Measurements from ENCODE around the gene FRAS1.
A peak's percentile ranks its signal among the peaks of the same experiment; 100 is the strongest.

The FRAS1 gene

DNA sequence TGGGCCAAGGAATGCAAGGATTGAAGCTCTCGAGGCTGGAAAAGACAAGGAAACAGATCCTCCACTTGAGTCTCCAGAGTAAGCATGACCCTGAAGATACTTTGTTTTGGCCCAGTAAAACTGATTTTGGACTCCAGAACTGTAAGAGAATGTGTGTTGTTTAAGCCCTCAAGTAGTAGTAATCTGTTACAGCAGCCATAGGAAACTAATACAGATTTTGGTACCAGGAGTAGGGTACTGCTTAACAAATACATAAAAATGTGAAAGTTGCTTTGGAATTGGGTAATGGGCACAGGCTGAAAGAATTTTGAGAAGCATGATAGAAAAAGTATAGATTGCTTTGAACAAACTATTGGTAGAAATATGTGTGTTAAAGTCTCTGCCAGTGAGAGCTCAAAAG is 17.4 kb upstream of the FRAS1 start:
- H3K27me3 Mint-ChIP-seq (ENCODE audit: low read depth), result peaks cover 12% of the 10 kb centered on the region
- H3K36me3 Mint-ChIP-seq (ENCODE audit: low read depth), result no peaks in the 10 kb centered on the region
- H3K4me1 Mint-ChIP-seq (ENCODE audit: low read depth), result no peaks in the 10 kb centered on the region
- H3K9me3 Mint-ChIP-seq, result no peaks in the 10 kb centered on the region
- DNase-seq (ENCODE audit: low spot score), result no peak
- no peak overlapping the region for H3K4me3 Mint-ChIP-seq
- H3K27ac Mint-ChIP-seq, result no peak overlapping the region

DNA sequence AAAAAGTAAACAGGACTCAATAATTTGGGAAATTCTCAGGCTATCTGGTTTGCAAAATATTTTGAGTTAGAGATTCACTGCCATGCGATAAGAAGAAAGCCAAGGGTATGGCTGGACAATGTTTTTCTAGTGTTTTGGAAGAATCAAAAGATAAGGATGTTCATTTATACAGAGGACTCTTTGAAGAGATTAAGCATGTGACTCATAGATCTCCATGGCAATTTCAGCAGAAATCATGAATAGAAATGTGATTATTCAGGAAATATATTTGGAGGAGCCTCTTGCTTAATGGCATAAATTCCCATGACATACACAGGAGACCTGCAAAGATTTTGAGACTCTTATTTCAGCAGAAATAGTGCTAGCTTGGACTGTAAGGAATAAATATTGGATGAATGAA is 16.7 kb upstream of the FRAS1 start:
- no peak overlapping the region for H3K27ac Mint-ChIP-seq
- no peak for DNase-seq (ENCODE audit: low spot score)
- H3K4me1 Mint-ChIP-seq (ENCODE audit: low read depth), result no peaks in the 10 kb centered on the region
- H3K27me3 Mint-ChIP-seq (ENCODE audit: low read depth), result peaks cover 13% of the 10 kb centered on the region
- no peaks in the 10 kb centered on the region for H3K9me3 Mint-ChIP-seq
- no peaks in the 10 kb centered on the region for H3K36me3 Mint-ChIP-seq (ENCODE audit: low read depth)
- H3K4me3 Mint-ChIP-seq, result no peak overlapping the region

DNA sequence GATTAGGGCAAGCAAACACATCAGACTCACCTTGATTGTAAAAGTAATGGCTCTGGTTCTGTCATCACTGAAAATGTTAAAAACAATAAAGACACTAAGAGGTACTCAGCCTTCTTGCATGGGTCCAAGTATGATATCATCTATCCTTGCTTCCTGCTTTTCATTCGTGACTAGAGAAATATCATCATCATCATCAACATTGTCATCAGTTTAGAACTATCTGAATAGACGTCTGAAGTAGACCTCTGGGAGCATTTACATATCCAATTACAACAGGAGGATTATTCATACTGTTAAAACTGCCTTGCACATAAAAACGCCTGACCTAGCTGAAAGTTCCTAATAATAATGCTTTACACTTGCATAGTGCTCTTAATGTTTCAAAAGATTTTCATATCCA is 9.8 kb upstream of the FRAS1 start:
- no peak overlapping the region for H3K4me3 Mint-ChIP-seq
- H3K36me3 Mint-ChIP-seq (ENCODE audit: low read depth), result no peaks in the 10 kb centered on the region

DNA sequence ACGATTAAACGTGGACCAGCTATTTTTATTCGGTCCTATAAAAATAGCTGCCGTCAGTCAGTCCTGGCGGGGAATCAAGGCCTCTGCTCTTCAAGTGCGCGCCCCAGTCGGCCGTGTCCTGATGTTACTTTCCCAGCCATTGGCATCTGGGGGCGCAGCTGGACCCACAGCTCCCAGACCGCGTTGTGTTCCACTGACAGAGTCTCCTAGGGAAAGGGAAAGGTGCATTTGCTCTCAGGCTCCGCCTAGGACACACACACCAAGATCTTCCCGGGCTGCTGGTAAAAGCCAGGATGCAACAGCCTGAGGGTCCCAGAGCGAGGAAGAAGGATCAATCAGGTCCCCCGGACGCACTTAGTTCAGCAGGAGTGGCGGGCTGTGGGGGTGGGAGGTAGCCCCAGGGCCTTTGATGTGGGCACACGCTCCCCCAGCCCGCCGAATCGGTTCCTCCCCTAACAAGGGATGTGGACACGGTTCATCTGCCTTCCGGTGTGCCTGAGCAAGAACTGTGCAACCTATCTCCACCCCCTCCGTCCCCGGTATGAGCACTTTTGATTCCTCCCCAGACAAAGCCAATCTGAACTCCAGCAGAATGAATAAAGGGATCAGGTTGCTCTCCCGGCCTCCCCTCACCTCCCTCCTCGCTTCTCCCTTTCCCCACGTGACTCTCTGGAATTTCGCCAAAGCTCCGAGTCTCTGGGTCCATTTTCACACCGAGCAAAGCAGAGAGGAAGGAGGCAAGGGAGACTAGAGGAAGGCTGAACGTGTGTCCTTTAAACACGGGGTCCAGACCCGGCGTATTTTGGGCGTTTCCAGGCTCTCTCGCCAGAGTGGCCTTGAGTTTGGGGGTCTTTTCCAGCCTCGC is 626 bp upstream of the FRAS1 start:
- no peaks in the 10 kb centered on the region for H3K9me3 Mint-ChIP-seq
- peaks cover 67% of the 10 kb centered on the region for H3K27me3 Mint-ChIP-seq (ENCODE audit: low read depth)
- DNase-seq (ENCODE audit: low spot score), result peak; percentile 17
- H3K4me3 Mint-ChIP-seq, result peak overlapping the region; percentile 90
- peaks cover 26% of the 10 kb centered on the region for H3K4me1 Mint-ChIP-seq (ENCODE audit: low read depth)
- H3K27ac Mint-ChIP-seq, result no peak overlapping the region
- no peaks in the 10 kb centered on the region for H3K36me3 Mint-ChIP-seq (ENCODE audit: low read depth)

More for the DNA sequence above, 9.8 kb upstream of the FRAS1 start:
- DNase-seq (ENCODE audit: low spot score), result no peak
- Mint-ChIP-seq H3K9me3 (no peaks in the 10 kb centered on the region), H3K4me1 (ENCODE audit: low read depth) (no peaks in the 10 kb centered on the region), H3K27ac (no peak overlapping the region), H3K27me3 (ENCODE audit: low read depth) (peaks cover 18% of the 10 kb centered on the region)

DNA sequence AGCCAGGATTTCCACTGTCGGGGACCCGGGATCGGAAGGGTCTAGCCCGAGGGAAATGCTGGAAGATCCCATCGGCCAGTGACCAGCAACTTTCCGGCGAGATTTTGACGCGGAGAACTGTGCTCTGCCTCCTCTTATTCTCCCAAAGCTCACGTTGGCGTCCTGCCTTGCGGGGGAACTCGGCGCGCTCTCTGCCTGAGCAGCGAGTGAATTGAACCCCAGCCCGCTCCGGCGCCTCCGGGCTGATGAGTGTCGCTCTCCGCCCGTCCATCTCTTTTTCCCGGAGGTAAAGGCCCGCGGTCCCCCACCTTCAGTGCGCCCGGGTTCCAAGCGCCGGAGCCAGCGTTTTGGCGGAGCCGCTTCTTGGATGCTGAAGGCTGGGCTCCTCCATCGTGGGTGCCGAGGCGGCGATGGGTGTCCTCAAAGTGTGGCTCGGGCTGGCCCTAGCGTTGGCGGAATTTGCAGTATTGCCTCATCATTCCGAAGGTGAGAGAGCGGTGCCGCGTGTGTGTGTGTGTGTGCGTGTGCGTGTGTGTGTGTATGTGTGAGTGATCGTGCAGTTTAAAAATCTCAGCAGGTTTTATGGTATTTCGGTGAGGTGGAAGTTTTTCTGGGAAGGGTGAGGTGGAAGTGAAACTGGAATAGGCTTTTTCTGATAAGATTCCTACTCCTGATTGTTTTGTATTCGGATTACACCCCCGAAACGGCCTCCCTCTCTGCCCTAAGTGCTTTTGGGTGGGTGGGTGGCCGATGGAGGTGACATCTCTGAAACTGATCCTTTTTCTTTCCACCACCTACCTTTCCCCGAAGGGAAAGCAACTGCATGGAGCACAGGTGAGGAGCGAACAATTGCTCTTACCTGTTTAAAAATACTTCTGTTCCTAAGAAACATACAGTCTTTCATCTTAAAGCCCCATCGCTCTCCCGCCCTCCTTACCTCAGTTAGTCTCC is 752 bp downstream of the FRAS1 start:
- H3K9me3 Mint-ChIP-seq, result no peaks in the 10 kb centered on the region
- peak; percentile 28 for DNase-seq (ENCODE audit: low spot score)
- peaks cover 26% of the 10 kb centered on the region for H3K4me1 Mint-ChIP-seq (ENCODE audit: low read depth)
- peaks cover 72% of the 10 kb centered on the region for H3K27me3 Mint-ChIP-seq (ENCODE audit: low read depth)
- peak overlapping the region; percentile 18 for H3K27ac Mint-ChIP-seq
- H3K36me3 Mint-ChIP-seq (ENCODE audit: low read depth), result no peaks in the 10 kb centered on the region
- peak overlapping the region; percentile 90 for H3K4me3 Mint-ChIP-seq

DNA sequence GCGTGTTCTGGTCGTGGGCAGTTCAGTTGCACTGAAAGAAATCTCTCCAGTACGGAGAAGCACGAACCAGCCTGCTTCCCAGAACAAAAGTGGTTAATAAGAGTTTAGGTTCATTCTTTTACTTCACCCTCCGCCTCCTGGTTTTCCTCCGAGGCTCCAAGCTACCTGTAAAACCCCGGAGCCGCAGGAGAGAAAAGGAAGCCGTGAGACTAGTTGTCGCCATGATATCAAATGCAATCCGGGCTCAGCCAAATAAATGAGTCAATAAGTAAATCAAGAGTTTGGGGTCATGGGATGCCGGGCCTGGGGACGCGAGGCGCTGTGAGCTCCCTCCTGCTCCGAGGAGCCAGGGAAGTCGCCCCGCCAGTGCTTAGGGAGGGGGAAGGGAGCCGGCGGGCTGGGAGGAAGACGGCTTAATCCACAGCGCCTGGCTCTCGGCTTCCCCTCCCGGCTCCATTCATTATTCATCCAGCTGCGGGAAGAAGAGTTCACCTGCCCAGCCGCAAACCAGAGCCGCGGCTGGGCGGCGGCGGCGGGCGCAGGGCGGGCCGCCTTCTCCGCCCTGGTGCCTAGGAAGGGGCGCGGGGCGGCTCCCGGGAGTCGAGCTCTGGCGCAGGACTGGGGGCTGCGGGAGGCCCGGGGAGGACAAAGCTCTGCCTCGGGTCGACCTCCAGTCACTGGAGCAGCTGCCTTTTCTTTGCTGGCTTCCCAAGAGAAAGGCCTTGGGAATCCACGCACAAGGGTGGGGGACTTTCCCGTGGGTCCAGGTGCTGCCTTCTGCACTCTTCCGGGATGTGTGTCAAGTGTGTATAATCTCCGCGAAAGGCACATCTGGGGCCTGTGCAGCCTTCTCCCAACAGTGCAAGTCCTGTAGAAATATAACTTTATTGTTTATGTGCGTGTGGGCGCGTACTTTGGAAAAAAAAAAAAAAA is 1.7 kb downstream of the FRAS1 start:
- Mint-ChIP-seq H3K27me3 (ENCODE audit: low read depth) (peaks cover 72% of the 10 kb centered on the region), H3K36me3 (ENCODE audit: low read depth) (no peaks in the 10 kb centered on the region), H3K4me3 (peak overlapping the region; percentile 90), H3K27ac (no peak overlapping the region), H3K4me1 (ENCODE audit: low read depth) (peaks cover 26% of the 10 kb centered on the region), H3K9me3 (no peaks in the 10 kb centered on the region)
- no peak for DNase-seq (ENCODE audit: low spot score)

DNA sequence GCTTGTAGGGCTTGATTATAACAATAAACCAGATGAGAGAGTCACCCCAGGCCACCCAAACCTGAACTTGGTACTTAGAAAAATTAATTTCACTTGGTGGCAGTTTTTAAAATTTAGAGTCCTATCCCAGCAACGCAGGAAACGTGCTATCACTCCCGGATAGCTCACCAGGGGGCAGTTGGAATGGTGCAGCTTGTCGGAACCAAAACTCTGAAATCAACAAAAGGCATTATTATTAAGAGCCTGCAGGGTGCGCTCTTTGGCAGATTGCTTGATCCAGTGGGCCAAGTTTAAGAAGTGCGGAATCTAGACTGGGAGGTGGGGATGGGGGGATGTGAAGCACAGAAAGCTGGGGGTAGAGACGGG is 2.4 kb downstream of the FRAS1 start:
- H3K36me3 Mint-ChIP-seq (ENCODE audit: low read depth), result no peaks in the 10 kb centered on the region
- peaks cover 72% of the 10 kb centered on the region for H3K27me3 Mint-ChIP-seq (ENCODE audit: low read depth)
- H3K4me1 Mint-ChIP-seq (ENCODE audit: low read depth), result peaks cover 26% of the 10 kb centered on the region
- no peak for DNase-seq (ENCODE audit: low spot score)
- no peaks in the 10 kb centered on the region for H3K9me3 Mint-ChIP-seq
- peak overlapping the region; percentile 49 for H3K4me3 Mint-ChIP-seq
- no peak overlapping the region for H3K27ac Mint-ChIP-seq

DNA sequence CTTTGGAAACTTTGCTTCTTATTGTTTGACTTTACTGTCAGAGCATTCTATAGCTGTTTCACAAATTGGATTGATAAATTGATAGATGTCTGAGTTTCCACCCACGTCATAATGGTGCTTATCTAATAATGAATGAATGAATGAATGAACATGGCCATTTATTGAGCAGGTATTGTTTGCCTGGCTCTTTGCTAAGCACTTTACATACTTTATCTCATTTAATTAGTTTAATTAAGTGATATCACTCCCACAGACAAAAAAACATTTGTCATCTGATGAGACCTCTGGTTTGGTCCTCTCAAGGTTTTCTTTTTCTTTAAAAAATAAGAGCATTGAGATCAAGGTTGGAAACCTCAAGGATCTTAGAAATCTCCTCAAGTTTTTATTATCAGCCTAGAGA is 2.8 kb downstream of the FRAS1 start:
- H3K27me3 Mint-ChIP-seq (ENCODE audit: low read depth), result peaks cover 68% of the 10 kb centered on the region
- no peaks in the 10 kb centered on the region for H3K9me3 Mint-ChIP-seq
- no peak for DNase-seq (ENCODE audit: low spot score)
- no peak overlapping the region for H3K27ac Mint-ChIP-seq
- H3K4me3 Mint-ChIP-seq, result no peak overlapping the region
- H3K36me3 Mint-ChIP-seq (ENCODE audit: low read depth), result no peaks in the 10 kb centered on the region
- peaks cover 26% of the 10 kb centered on the region for H3K4me1 Mint-ChIP-seq (ENCODE audit: low read depth)

DNA sequence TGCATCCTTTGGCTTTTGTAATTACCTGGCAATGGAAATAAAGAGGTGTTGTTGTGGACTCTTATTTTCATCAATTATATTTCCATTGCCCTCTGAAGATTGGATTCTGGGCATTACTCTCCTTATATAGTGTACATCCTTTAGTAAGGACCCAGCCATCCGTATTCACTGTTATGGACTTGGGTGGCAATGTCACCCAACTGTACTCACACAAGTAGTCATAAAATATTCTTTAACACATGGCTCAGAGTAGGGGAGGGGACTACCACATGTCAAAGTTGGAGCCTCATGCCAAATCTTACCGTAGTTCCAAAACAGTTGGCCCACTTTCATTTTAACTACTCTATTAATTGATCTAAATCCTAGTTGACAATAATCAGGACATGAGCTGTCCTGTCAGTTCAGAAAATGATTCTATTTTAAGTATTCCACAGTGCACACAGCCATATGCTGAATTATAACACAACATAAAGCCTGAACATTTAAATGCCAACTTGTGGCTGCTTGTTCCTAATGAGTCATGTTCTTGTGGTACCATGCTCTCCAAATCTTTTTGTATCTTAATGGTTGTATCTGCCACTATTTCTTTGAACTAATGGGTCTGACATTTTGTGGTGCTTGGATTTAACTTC is 4.9 kb downstream of the FRAS1 start:
- DNase-seq (ENCODE audit: low spot score), result no peak
- H3K36me3 Mint-ChIP-seq (ENCODE audit: low read depth), result no peaks in the 10 kb centered on the region
- no peak overlapping the region for H3K4me3 Mint-ChIP-seq
- peaks cover 50% of the 10 kb centered on the region for H3K27me3 Mint-ChIP-seq (ENCODE audit: low read depth)
- no peaks in the 10 kb centered on the region for H3K9me3 Mint-ChIP-seq
- H3K4me1 Mint-ChIP-seq (ENCODE audit: low read depth), result peaks cover 19% of the 10 kb centered on the region
- no peak overlapping the region for H3K27ac Mint-ChIP-seq

DNA sequence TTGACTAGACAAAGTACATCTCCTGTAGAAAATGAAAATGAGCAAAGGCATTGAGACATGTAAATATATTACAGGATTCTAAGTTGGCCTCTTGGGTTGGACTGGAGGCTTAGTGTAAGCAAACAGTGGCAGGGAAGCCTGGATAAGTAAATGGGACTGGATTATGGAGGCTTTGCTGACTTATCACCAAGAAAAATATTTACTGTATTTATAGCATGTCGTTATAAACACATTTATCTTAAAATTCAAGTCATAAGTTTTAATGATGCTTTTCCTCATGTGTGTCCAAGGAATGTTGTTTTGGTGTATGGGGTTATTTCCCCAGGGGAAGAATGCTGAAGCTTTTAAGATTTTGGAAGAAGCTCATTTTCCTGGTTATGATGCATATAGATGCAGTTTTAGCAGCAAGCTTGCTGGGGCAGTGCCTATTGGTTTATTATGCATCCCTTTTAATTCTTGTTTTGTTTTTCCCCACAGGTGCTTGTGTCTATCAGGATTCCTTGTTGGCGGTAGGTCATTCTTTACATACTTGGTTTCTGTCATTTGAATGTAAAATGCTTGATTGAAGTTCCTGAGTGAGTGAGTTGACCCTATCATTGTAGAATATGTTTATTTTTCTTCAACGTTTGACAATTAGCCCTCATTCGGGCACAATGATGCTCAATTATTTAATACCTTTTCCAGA is 8.5 kb downstream of the FRAS1 start:
- peaks cover 19% of the 10 kb centered on the region for H3K27me3 Mint-ChIP-seq (ENCODE audit: low read depth)
- no peaks in the 10 kb centered on the region for H3K36me3 Mint-ChIP-seq (ENCODE audit: low read depth)
- H3K4me3 Mint-ChIP-seq, result no peak overlapping the region
- H3K9me3 Mint-ChIP-seq, result no peaks in the 10 kb centered on the region
- no peak for DNase-seq (ENCODE audit: low spot score)
- no peaks in the 10 kb centered on the region for H3K4me1 Mint-ChIP-seq (ENCODE audit: low read depth)
- H3K27ac Mint-ChIP-seq, result no peak overlapping the region

DNA sequence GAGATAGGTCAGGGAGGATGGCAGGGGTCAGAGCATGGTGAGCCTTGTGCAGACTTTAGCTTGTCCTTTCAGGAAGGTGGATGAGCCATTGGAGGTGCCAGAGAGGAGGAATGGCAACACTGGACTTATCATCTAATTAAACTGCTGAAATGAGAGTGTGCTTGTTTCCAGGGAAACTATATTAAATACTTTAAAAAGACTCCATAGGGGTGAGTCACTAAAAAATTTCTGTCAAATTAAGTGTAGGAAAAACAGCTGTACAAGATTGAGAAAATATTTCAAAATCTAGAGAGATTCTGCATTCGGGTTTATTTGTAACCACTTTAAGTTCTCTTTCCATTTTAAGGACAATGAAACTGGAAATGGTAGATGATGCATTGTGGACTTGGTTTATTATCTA is 11.4 kb downstream of the FRAS1 start:
- H3K9me3 Mint-ChIP-seq, result no peaks in the 10 kb centered on the region
- H3K4me3 Mint-ChIP-seq, result no peak overlapping the region
- DNase-seq (ENCODE audit: low spot score), result no peak
- no peaks in the 10 kb centered on the region for H3K36me3 Mint-ChIP-seq (ENCODE audit: low read depth)
- H3K4me1 Mint-ChIP-seq (ENCODE audit: low read depth), result no peaks in the 10 kb centered on the region
- H3K27ac Mint-ChIP-seq, result no peak overlapping the region
- peaks cover 10% of the 10 kb centered on the region for H3K27me3 Mint-ChIP-seq (ENCODE audit: low read depth)

DNA sequence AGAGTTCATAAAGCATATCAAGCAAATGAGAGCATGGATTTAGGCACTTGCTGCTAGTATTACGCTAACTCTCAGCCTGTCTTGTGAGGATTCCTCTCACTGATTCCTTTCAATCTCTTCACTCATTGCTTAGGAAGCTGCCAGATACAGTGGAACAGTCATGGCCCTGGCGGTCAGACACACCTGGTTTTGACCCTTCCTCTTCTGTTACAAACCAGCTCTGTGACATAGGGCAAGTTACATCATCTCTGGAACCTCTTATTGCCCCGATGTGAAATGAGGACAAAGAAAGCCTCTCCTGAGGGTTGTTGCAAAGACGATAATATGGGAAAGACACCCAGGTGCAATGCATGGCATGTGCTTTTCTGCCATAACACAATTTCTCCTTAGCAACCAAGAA is 12.2 kb downstream of the FRAS1 start:
- Mint-ChIP-seq H3K4me3 (no peak overlapping the region), H3K9me3 (no peaks in the 10 kb centered on the region), H3K4me1 (ENCODE audit: low read depth) (no peaks in the 10 kb centered on the region), H3K36me3 (ENCODE audit: low read depth) (no peaks in the 10 kb centered on the region), H3K27ac (no peak overlapping the region), H3K27me3 (ENCODE audit: low read depth) (peaks cover 10% of the 10 kb centered on the region)
- no peak for DNase-seq (ENCODE audit: low spot score)

DNA sequence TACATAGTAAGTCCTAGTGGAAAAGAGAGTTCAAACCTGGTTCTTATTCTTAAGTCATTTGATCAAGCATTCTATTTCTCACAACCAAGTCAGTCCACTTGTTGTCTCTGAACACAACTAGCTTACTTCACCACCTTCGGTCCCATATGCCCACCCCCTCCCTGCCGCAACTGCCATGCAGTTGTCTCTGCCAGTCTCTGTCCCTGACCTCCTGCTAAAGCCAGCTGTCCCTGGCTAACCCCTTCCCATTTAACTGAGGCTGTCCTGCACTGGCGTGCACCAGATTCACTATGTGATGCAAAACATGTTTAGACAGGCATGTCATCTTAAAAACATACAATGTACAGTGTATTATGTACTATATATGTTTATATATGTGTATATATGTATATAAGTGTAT is 12.7 kb downstream of the FRAS1 start:
- Mint-ChIP-seq H3K27ac (no peak overlapping the region), H3K36me3 (ENCODE audit: low read depth) (no peaks in the 10 kb centered on the region), H3K27me3 (ENCODE audit: low read depth) (peaks cover 10% of the 10 kb centered on the region), H3K4me3 (no peak overlapping the region), H3K4me1 (ENCODE audit: low read depth) (no peaks in the 10 kb centered on the region), H3K9me3 (no peaks in the 10 kb centered on the region)
- no peak for DNase-seq (ENCODE audit: low spot score)
